IPS-18c (cell line): Measurements from ENCODE around the gene B4GALNT3.

ENCODE experiments used
- H3K4me3 ChIP-seq: 2 replicates; pipeline ENCODE4 v1.7.0; 2013; ENCODE audit warnings: low read depth, mild to moderate bottlenecking, low read length, moderate library complexity; ENCODE audit not compliant: insufficient read depth
- H3K9me3 ChIP-seq: one replicate; pipeline ENCODE4 v1.6.1; 2013; ENCODE audit warnings: mild to moderate bottlenecking, low read length, moderate library complexity; ENCODE audit not compliant: control insufficient read depth, insufficient read depth

Gene B4GALNT3

DNA sequence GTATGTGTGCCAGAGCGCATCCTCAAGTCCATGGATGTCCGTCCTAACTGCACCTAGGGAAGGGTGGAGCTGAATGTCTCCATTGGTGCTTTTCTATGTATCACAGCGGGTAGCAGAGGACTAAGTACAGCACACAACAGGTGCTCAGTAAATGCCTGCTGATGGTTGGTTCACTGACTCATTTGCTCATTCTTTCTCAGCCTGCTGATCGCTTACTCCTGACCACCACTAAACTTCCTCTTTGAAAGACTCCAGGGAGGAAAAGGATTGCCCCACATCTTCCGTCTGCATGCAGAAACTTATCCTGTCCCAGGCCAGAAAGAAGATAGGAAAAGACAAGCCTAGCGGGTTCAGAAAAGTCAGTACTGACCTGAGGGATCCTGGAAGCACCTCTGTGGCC, 66.3 kb downstream of the B4GALNT3 start:
- Histone ChIP-seq H3K4me3 (no peak overlapping the region), H3K9me3 (no peaks in the 10 kb centered on the region)

DNA sequence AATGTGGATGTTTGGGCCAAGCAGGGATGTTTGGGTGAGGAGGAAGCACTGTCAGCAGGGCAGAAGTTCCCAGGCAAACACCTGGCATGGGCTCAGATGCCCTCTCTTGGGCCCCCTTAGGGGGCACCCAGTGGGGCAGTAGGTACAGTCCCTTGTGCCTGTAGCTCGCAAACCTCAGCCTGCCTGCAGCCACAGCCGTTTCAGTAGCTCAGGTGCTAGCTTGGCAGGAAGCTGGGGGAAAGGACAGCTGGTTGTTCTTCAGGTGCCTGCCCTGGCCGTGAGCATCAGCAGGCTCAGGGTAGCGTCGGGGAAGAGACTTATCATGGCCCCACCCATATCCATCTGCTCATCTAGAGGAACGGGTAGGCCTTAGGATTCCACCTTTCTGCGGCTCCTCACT, 67.5 kb downstream of the B4GALNT3 start:
- Histone ChIP-seq H3K4me3 (no peak overlapping the region), H3K9me3 (no peaks in the 10 kb centered on the region)

DNA sequence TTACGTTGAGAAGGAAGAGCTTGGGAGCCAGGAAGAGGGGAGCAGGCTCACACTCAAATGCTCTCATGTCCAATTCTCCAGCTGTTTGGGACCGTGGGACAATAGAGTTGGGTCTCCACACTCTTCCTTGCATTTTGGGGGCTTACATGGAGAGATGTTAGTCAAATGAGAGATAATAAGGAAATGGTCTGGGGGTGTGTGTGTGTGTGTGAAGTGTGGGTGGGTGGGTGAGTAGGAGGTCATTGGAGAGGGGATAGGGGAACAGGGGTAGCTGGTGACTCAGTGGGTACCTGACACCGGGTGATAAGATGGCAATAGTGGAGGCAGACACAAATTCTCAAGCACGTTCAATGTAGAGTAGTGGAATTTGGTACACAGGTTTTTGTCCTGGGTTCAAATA, 68.0 kb downstream of the B4GALNT3 start:
- Histone ChIP-seq H3K4me3 (no peak overlapping the region), H3K9me3 (no peaks in the 10 kb centered on the region)

DNA sequence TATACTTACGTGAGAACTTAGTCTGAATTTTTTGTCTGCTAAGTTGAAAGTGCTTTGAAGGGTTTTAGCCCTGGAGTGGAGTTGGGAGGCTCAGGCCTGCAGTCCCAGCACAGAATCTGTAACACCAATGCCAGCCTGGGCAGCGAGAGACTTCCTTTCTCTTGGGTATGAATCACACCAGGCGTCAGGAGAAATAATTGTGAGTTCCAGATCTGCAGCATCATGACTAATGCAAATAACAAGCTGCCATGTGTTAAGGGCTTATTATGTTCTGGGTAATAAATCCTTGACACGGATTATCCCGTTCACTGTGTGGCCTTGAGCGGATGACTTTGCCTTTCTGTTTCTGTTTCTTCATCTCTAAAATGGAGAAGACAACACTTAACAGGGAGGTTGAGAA, 70.6 kb downstream of the B4GALNT3 start:
- no peak overlapping the region for H3K4me3 ChIP-seq
- no peaks in the 10 kb centered on the region for H3K9me3 ChIP-seq

DNA sequence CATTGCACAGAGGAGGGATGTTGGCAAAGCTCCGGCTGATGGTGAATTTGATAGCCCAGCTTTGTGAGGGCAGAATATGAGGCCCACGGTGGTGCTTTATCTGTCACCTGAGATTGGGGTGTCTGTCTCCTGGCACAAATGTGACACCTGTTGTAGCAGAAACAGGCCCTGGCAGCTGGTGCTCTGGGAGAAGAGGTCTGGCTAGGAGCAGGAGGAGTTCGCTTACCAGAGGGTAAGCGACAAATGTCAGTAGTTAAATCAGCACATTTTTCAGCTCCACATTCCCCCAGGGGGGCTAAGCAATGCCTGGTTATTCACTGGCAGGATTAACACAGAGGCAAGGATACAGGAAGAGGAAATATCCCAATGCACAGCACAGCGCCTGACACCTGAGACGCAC, 71.1 kb downstream of the B4GALNT3 start:
- H3K4me3 ChIP-seq: no peak overlapping the region

DNA sequence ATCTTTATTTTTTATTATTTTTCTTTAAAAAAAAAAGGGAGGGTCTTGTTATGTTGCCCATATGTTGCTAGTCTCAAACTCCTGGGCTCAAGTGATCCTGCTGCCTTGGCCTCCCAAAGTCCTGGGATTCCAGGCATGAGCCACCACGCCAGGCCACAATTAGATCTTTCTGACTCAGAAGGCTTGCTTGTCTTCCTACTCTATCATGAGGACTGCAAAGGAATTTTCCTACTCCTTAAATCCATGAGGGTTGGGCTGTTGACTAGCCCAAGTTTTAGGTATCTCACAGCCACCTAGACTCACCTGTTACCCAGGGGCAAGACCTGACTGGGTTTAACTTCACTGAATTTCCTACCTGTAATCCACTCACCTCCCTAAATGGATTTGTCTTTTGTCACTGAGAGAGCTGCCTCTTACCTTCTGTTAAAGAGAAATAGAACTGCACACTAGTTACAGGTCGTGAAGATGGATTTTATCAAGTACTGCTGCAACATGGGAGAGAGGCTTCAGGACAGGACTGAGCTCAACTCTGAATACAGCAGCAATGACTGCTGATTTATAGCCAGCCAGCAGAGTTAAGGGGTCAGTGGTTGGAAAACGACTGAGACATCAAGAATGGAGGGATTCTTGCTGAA, 72.3 kb downstream of the B4GALNT3 start:
- Histone ChIP-seq H3K9me3 (no peaks in the 10 kb centered on the region), H3K4me3 (no peak overlapping the region)

More for the DNA sequence above, 71.1 kb downstream of the B4GALNT3 start:
- H3K9me3 ChIP-seq: no peaks in the 10 kb centered on the region

DNA sequence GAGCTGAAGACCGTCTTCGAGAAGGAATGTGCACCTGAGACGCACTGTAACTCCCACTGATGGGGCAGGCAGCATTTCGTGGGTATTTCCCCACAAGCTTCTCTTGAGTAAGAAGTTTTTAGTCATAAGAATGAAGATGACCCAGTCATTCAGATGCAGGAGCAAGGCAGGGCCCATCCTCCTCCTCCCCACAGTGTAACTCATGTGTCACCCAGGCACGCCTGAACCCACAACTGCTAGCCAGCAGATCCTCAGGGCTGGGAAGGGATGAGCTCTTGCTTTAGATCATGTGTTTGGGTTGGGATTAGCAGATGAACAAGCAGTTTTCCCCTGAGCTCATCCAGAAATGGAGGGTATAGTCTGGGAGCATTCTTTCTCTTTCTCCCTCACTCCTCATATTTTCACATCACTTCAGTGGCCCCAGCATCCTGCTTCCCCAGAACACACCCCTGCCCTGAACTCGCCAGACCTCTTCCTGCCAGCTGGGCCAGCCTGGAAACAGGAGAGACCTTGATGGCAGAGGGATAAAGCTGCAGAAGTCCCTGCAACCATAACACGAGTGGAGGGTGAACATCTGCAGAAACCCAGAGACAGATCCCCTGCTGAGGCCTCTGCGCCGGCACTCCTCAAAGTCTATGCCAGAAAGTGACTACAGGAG, 73.3 kb downstream of the B4GALNT3 start:
- H3K9me3 ChIP-seq: no peaks in the 10 kb centered on the region
- no peak overlapping the region for H3K4me3 ChIP-seq

DNA sequence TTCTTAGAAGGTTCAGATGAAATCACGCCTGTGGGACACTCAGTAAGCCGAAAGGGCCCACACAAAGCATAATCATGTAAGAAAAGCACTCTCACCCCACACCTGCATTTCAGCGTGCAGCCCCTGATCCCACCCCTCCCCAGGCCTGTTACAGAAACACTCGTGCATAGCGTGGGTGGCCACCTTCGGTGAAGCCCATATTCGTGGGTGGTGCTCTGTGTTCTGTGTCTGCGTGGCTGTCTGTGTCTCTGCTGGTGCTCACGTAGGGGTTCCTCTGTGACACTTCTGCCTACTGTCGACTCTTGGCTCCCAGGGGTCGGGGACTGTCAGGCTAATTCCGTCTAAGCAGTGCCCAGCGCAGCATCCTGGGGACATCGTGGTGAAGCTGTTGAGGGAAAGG, 74.0 kb downstream of the B4GALNT3 start:
- H3K4me3 ChIP-seq: no peak overlapping the region
- H3K9me3 ChIP-seq: no peaks in the 10 kb centered on the region

DNA sequence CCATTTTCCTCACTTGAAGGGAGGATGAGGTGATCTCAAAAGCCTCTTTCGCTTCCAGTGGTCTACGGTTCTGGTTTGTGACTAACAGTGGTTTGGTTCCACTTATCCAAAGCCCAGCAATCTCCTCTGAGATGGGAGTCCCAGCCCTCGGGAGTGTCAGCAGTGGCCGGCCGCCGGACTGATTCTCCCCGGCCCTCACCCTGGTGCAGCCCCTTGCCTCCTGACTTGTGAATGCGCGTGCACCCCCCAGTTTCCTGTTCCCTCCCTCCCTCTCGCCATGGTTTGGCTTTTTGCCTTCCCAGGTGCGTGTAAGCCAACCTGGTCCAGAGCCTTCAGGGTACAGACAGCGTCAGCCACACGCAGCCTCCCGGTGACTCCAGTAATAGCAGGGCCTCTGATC, 74.5 kb downstream of the B4GALNT3 start:
- H3K4me3 ChIP-seq: no peak overlapping the region
- no peaks in the 10 kb centered on the region for H3K9me3 ChIP-seq

DNA sequence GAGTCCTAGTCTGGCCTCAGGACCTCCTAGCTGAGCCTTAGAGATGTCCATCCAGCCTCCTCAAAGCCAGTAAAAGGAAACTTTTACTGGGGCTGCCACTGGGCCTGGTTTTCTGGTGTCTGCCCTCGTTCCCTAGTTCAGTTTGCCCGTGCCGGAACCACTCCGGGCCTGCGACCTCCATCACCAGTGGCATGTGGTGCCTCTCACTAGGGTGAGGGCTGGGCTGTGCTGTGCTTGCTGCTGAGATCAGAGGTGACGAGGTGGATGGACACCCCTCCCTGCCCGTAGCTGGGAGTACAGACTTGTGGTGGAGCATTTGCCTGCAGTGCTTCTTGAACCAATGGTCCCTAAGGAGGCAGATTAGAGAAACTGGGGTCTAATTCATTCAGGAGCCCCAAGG, 75.7 kb downstream of the B4GALNT3 start:
- H3K4me3 ChIP-seq: no peak overlapping the region
- H3K9me3 ChIP-seq: no peaks in the 10 kb centered on the region

DNA sequence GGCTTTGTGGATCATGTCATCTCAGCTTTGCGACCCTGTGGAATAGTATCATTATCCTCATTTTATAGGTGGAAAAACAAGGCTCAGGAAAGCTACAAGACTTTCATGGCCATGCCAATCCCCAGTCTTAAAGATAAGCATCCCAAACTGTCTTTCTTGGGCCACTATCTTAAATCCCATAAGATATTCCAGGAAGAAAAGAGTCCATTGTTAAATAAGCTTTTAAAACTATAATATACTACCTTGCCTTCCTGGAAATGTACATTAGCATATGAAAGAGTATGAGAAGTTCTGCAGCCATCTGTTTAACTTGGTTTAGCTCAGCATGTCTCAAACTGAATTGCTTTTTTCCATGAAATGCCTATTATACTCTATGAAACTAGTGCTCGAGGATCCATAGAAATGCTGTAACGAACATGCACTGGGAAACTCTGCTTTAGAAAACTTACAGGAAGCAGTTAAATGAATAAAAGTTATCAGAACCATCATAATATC, 77.1 kb downstream of the B4GALNT3 start:
- H3K9me3 ChIP-seq: no peaks in the 10 kb centered on the region
- no peak overlapping the region for H3K4me3 ChIP-seq

DNA sequence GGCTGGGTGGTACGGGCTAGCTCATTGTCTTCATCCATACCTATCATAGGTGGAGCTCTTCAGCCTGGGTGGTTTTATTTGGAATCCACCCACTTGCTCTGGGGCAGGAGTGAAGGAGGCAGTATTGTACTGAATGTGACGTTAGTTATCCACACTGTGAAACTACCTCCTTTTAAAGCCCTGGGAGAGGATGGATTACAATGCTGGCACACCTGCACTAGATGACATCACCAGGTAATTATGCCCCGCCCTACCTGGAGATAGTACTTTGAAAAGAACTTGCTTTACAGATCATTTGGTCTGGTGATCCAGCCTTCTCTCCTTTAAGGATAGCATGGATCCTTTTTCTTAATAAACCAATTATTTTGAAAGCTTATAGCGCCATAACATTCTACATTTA, 78.0 kb downstream of the B4GALNT3 start:
- Histone ChIP-seq H3K9me3 (no peaks in the 10 kb centered on the region), H3K4me3 (no peak overlapping the region)

DNA sequence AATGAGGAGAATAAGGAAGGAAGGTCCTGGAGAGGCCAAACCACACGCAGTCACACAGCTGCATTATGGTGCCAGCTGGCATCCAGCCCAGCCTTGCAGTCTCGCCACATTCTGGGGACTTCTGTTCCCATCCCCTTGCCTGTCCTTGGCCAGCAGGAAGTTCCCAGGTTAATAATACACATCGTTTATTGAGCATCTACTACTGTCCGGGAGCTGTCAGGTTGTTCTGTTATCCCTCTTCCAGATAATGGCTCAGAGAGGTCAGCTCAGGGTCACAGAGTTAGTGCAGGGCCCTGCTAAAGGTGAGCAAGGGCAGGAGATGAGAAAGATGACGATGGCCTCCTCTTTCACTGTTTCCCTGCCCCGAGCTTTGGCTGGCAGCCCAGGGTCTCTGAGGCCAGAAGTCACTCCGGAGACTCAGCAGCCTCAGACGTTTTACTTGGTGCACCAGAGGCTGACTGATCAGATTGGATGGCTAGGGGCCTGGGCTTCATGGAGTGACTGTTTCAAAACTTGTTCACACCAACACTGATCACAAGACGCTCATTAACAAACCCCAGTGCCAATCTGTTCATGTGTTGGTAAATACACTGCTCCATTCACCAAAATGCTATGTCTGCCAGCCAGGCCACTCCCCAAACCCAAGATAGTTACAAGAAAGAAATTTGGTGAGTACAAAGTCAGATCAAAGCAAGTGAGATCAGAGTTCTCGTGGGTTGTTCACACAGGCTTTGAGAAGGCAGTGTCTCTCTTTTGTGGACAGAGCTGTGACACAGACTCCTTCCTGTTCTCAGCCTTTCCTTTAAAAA, 79.2 kb downstream of the B4GALNT3 start:
- Histone ChIP-seq H3K4me3 (no peak overlapping the region), H3K9me3 (no peaks in the 10 kb centered on the region)

DNA sequence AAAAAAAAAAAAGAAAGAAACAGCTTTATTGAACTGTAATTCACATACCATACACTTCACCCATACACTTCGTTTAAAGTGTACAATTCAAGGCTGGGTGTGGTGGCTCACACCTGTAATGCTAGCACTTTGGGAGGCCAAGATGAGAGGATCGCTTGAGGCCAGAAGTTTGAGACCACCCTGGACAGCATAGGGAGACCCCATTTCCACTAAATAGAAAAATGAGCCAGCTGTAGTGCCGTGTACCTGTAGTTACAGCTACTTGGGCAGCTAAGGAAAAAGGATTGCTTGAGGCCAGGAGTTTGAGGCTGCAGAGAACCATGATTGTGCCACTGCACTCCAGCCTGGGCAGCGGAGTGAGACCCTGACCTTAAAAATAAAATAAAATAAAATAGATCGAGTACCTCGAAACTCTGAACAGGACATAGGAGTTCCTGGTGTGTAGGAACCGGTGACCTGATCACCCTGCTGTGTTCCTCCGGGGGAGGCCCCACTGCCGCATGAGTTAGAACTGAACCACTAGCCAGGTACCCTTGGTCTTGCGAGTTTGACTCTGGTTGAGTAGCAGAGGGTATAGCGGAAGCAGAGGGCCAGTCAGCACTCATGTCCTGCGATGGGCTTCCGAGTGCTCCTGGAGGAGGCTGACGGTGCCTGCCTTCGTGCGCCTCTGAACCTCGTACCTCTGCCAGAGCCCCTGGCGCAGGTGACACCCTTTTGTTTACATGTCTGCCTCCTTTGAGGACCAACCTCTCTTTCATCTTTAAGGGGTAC, 80.0 kb downstream of the B4GALNT3 start:
- Histone ChIP-seq H3K4me3 (no peak overlapping the region), H3K9me3 (no peaks in the 10 kb centered on the region)

DNA sequence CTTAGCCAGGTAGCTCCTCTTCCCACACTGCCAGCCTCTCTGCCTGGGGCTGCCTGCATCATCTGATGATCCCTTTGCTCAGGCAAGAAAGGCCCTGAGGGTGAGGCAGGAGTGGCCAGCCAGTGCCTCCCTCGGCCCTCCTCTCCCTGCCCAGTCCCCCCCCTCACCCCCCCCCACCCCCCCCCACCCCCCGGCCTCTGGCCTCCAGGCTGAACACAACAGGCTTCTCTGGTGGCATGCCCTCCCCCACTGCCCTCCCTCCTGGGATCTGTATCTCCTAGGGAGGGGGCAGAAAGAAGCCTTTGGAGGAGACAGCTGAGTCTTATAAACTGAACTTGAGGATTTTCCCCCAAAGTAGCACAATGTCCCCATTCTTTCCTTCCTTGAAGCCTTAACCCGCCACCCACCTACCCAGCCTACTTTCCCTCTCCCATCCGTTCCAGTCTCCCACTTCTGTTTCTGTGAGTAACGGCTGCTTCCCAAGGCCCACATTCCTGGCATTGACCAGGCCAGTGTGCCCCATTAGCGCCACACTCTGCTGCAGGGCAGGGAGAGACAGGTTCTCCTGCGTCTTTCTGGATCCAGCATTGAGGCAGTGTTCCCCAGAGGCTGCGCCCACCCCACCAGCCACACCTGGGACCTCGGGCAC, 82.1 kb downstream of the B4GALNT3 start:
- no peaks in the 10 kb centered on the region for H3K9me3 ChIP-seq
- H3K4me3 ChIP-seq: no peak overlapping the region

DNA sequence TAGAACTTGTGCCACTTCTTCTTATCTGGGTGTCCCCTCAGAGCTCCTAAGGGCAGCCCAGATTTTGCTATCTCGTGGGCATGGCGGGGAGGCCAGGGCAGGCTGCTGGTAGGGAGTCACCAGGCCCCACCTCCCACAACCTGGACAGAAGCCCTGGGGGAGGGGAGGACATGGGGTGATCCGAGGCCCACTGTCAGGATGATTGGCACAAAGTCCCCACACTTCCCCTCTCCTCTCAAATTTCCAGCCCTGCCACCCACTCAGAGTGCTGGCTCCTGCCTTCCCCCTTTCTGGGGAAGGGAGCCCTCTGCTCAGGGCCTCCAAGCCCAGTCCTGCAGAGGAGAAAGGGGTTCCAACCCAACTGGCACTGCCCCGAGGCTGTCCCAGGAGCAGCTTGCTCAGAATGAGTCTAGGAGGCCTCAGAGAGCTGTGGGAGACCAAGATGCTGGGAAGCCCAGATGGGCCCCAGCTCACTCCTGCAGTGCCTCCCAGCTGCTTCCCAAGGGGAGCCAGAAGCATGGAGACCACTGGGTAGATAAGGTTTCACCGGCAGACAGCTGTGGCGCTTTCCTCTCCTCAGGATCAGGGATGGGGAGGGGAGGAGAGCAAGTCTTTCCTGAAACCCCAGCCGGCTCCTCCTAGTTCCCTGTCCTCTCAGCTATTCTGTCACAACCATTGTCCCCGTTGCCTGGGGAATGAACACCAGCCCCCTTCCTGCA, 82.8 kb downstream of the B4GALNT3 start:
- H3K9me3 ChIP-seq: no peaks in the 10 kb centered on the region
- H3K4me3 ChIP-seq: no peak overlapping the region

DNA sequence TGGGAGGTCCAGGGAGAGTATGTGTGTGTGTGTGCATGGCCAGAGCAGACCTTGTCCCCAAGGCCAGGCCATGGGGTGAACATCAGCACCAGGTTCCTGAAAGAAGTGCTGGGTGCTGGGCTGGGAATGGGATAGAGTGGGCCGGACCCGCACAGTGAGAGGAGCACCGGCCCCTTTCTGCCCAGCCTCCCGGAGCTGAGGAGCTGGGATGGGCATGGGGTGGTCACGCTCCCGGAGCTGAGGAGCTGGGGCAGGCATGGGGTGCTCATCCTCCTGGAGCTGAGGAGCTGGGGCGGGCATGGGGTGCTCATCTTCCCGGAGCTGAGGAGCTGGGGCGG, 83.3 kb downstream of the B4GALNT3 start:
- Histone ChIP-seq H3K9me3 (no peaks in the 10 kb centered on the region), H3K4me3 (no peak overlapping the region)
